ENCODE measurements around the gene TBC1D25. TPM values are rescaled to one million over a fixed set of nuclear protein-coding genes. Genes with fewer than 3 reads are reported as not detected.

Gene TBC1D25
- total and polyA plus RNA-seq, 7 experiments from 2014 or later, result 16.2 to 31.2 (median 25.1) TPM

GRCh38 chrX:48496660-48497059 lies 42.9 kb upstream of the TBC1D25 start:
- intact Hi-C loops (cut with micrococcal nuclease), result no loop called here
- CTCF ChIA-PET, result interaction anchor here (1.2 kb wide), 1 partner anchor 413 kb away, joined by 3 read pairs; no protein-coding TSS in a partner anchor

GRCh38 chrX:48497871-48498270 lies 41.6 kb upstream of the TBC1D25 start:
- CTCF ChIA-PET, result no interaction called here
- no peak overlapping the region for H3K4me3 ChIP-seq (ENCODE audit: low read length)
- no peaks in the 10 kb centered on the region for H3K4me1 ChIP-seq (ENCODE audit: control insufficient read depth in 2 of 2, insufficient read depth in 2 of 2, low read length in 2 of 2)
- H3K9me3 Mint-ChIP-seq, result no peaks in the 10 kb centered on the region
- no peak overlapping the region for H3K27ac ChIP-seq (ENCODE audit: low read depth, low read length)
- intact Hi-C loops (cut with micrococcal nuclease), result no loop called here
- H3K27me3 ChIP-seq (ENCODE audit: control insufficient read depth in 2 of 2, insufficient read depth in 2 of 2, low read length in 2 of 2), result no peaks in the 10 kb centered on the region
- ATAC-seq, result no peak
- DNase-seq, result no peak
- peaks cover 0 to 4% (median 0%) of the 10 kb centered on the region in 7 donors for H3K4me1 Mint-ChIP-seq
- no peaks in the 10 kb centered on the region for H3K27me3 Mint-ChIP-seq
- POLR2A ChIA-PET, result no interaction called here
- H3K4me3 Mint-ChIP-seq, result no peak overlapping the region
- H3K9me3 ChIP-seq (ENCODE audit: control insufficient read depth in 2 of 3, low read length in 3 of 3), result no peaks in the 10 kb centered on the region
- no peak overlapping the region for H3K27ac Mint-ChIP-seq
- H3K36me3 Mint-ChIP-seq, result no peaks in the 10 kb centered on the region
- H3K36me3 ChIP-seq (ENCODE audit: control insufficient read depth in 2 of 3, insufficient read depth in 3 of 3, low read length in 3 of 3), result no peaks in the 10 kb centered on the region

More at GRCh38 chrX:48496660-48497059, 42.9 kb upstream of the TBC1D25 start:
- DNase-seq, result no peak
- Histone ChIP-seq H3K4me1 (ENCODE audit: control insufficient read depth in 2 of 2, insufficient read depth in 2 of 2, low read length in 2 of 2) (no peaks in the 10 kb centered on the region), H3K9me3 (ENCODE audit: control insufficient read depth in 2 of 3, low read length in 3 of 3) (no peaks in the 10 kb centered on the region), H3K4me3 (ENCODE audit: low read length) (no peak overlapping the region), H3K36me3 (ENCODE audit: control insufficient read depth in 2 of 3, insufficient read depth in 3 of 3, low read length in 3 of 3) (no peaks in the 10 kb centered on the region), H3K27ac (ENCODE audit: low read depth, low read length) (no peak overlapping the region), H3K27me3 (ENCODE audit: control insufficient read depth in 2 of 2, insufficient read depth in 2 of 2, low read length in 2 of 2) (no peaks in the 10 kb centered on the region)
- POLR2A ChIA-PET, result no interaction called here
- H3K27me3 Mint-ChIP-seq, result no peaks in the 10 kb centered on the region
- H3K9me3 Mint-ChIP-seq, result no peaks in the 10 kb centered on the region
- no peak overlapping the region for H3K27ac Mint-ChIP-seq
- peaks cover 0 to 6% (median 0%) of the 10 kb centered on the region in 7 donors for H3K4me1 Mint-ChIP-seq
- H3K4me3 Mint-ChIP-seq, result no peak overlapping the region
- ATAC-seq, result no peak
- no peaks in the 10 kb centered on the region for H3K36me3 Mint-ChIP-seq

GRCh38 chrX:48498374-48498809 lies 41.1 kb upstream of the TBC1D25 start:
- H3K4me1 ChIP-seq (ENCODE audit: control insufficient read depth in 2 of 2, insufficient read depth in 2 of 2, low read length in 2 of 2), result no peaks in the 10 kb centered on the region
- ChIA-PET CTCF (no interaction called here), POLR2A (no interaction called here)
- H3K27ac ChIP-seq (ENCODE audit: low read depth, low read length), result no peak overlapping the region
- ATAC-seq (no peak), DNase-seq (no peak)
- H3K27me3 ChIP-seq (ENCODE audit: control insufficient read depth in 2 of 2, insufficient read depth in 2 of 2, low read length in 2 of 2), result no peaks in the 10 kb centered on the region
- H3K36me3 Mint-ChIP-seq, result no peaks in the 10 kb centered on the region
- no peaks in the 10 kb centered on the region for H3K9me3 Mint-ChIP-seq
- peaks cover 0 to 1% (median 0%) of the 10 kb centered on the region in 5 donors for H3K27me3 Mint-ChIP-seq
- H3K36me3 ChIP-seq (ENCODE audit: control insufficient read depth in 2 of 3, insufficient read depth in 3 of 3, low read length in 3 of 3), result no peaks in the 10 kb centered on the region
- H3K9me3 ChIP-seq (ENCODE audit: control insufficient read depth in 2 of 3, low read length in 3 of 3), result no peaks in the 10 kb centered on the region
- H3K4me3 ChIP-seq (ENCODE audit: low read length), result no peak overlapping the region
- H3K27ac Mint-ChIP-seq, result no peak overlapping the region
- no peak overlapping the region for H3K4me3 Mint-ChIP-seq
- H3K4me1 Mint-ChIP-seq, result peaks cover 0 to 4% (median 0%) of the 10 kb centered on the region in 7 donors
- intact Hi-C loops (cut with micrococcal nuclease), result no loop called here

GRCh38 chrX:48504261-48504660 lies 35.3 kb upstream of the TBC1D25 start:
- H3K4me1 ChIP-seq (ENCODE audit: control insufficient read depth in 2 of 2, insufficient read depth in 2 of 2, low read length in 2 of 2), result peaks cover 0 to under 1% of the 10 kb centered on the region in 2 donors
- intact Hi-C loops (cut with micrococcal nuclease), result no loop called here
- H3K27me3 ChIP-seq (ENCODE audit: control insufficient read depth in 2 of 2, insufficient read depth in 2 of 2, low read length in 2 of 2), result no peaks in the 10 kb centered on the region
- Mint-ChIP-seq H3K36me3 (no peaks in the 10 kb centered on the region), H3K9me3 (no peaks in the 10 kb centered on the region), H3K27ac (no peak overlapping the region), H3K4me1 (peaks cover 0 to 4% (median under 1%) of the 10 kb centered on the region in 7 donors), H3K4me3 (no peak overlapping the region), H3K27me3 (peaks cover 0 to 3% (median 0%) of the 10 kb centered on the region in 5 donors)
- no peaks in the 10 kb centered on the region for H3K36me3 ChIP-seq (ENCODE audit: control insufficient read depth in 2 of 3, insufficient read depth in 3 of 3, low read length in 3 of 3)
- H3K27ac ChIP-seq (ENCODE audit: low read depth, low read length), result no peak overlapping the region
- POLR2A ChIA-PET, result no interaction called here
- no peak overlapping the region for H3K4me3 ChIP-seq (ENCODE audit: low read length)
- DNase-seq (no peak), ATAC-seq (no peak)
- no peaks in the 10 kb centered on the region for H3K9me3 ChIP-seq (ENCODE audit: control insufficient read depth in 2 of 3, low read length in 3 of 3)
- CTCF ChIA-PET, result no interaction called here

- no peak overlapping the region for H3K4me3 Mint-ChIP-seq
- ATAC-seq (no peak), DNase-seq (no peak)
- peaks cover 2 to 15% (median 11%) of the 10 kb centered on the region in 7 donors for H3K4me1 Mint-ChIP-seq
- no peak overlapping the region for H3K4me3 ChIP-seq (ENCODE audit: low read length)
- H3K27ac Mint-ChIP-seq, result no peak overlapping the region
- POLR2A ChIA-PET, result interaction anchor here (1.5 kb wide), 1 partner anchor 15 kb away, joined by 3 read pairs; no protein-coding TSS in a partner anchor
- H3K27me3 ChIP-seq (ENCODE audit: control insufficient read depth in 2 of 2, insufficient read depth in 2 of 2, low read length in 2 of 2), result no peaks in the 10 kb centered on the region
- peaks cover 0 to 2% (median 0%) of the 10 kb centered on the region in 11 donors for H3K9me3 Mint-ChIP-seq
- no peak overlapping the region for H3K27ac ChIP-seq (ENCODE audit: low read depth, low read length)
- CTCF ChIA-PET, result no interaction called here
- intact Hi-C loops (cut with micrococcal nuclease), result loop anchor here in 1 of 2 donors (5.0 kb wide), 1 partner anchor 38 kb away; no protein-coding TSS in a partner anchor
- peaks cover 4 to 8% of the 10 kb centered on the region in 2 donors for H3K4me1 ChIP-seq (ENCODE audit: control insufficient read depth in 2 of 2, insufficient read depth in 2 of 2, low read length in 2 of 2)
- H3K9me3 ChIP-seq (ENCODE audit: control insufficient read depth in 2 of 3, low read length in 3 of 3), result no peaks in the 10 kb centered on the region
- no peaks in the 10 kb centered on the region for H3K36me3 ChIP-seq (ENCODE audit: control insufficient read depth in 2 of 3, insufficient read depth in 3 of 3, low read length in 3 of 3)
- H3K27me3 Mint-ChIP-seq, result peaks cover 0 to 3% (median 0%) of the 10 kb centered on the region in 5 donors
- H3K36me3 Mint-ChIP-seq, result peaks cover 0 to 3% (median 0%) of the 10 kb centered on the region in 5 donors
These were observed 34.0 kb upstream of the TBC1D25 start for GRCh38 chrX:48505481-48505880.

GRCh38 chrX:48507246-48507645 lies 32.3 kb upstream of the TBC1D25 start:
- H3K36me3 ChIP-seq (ENCODE audit: control insufficient read depth in 2 of 3, insufficient read depth in 3 of 3, low read length in 3 of 3), result no peaks in the 10 kb centered on the region
- H3K4me1 Mint-ChIP-seq, result peaks cover 10 to 28% (median 16%) of the 10 kb centered on the region in 7 donors
- H3K27me3 Mint-ChIP-seq, result peaks cover 0 to 3% (median 0%) of the 10 kb centered on the region in 5 donors
- peaks cover 0 to 2% (median 0%) of the 10 kb centered on the region in 11 donors for H3K9me3 Mint-ChIP-seq
- DNase-seq (no peak), ATAC-seq (no peak)
- no peak overlapping the region for H3K4me3 ChIP-seq (ENCODE audit: low read length)
- H3K27me3 ChIP-seq (ENCODE audit: control insufficient read depth in 2 of 2, insufficient read depth in 2 of 2, low read length in 2 of 2), result no peaks in the 10 kb centered on the region
- peaks cover 4 to 8% of the 10 kb centered on the region in 2 donors for H3K4me1 ChIP-seq (ENCODE audit: control insufficient read depth in 2 of 2, insufficient read depth in 2 of 2, low read length in 2 of 2)
- H3K4me3 Mint-ChIP-seq, result peak overlapping the region in 5 of 10 donors; percentile 3 to 91 (median 21)
- H3K27ac ChIP-seq (ENCODE audit: low read depth, low read length), result no peak overlapping the region
- H3K9me3 ChIP-seq (ENCODE audit: control insufficient read depth in 2 of 3, low read length in 3 of 3), result no peaks in the 10 kb centered on the region
- ChIA-PET CTCF (no interaction called here), POLR2A (interaction anchor here (0.5 kb wide), 1 partner anchor 31 kb away, joined by 3 read pairs; no protein-coding TSS in a partner anchor)
- H3K27ac Mint-ChIP-seq, result peak overlapping the region in 2 of 9 donors; percentile 43 to 51
- intact Hi-C loops (cut with micrococcal nuclease), result loop anchor here in 1 of 2 donors (5.0 kb wide), 1 partner anchor 40 kb away; no protein-coding TSS in a partner anchor
- H3K36me3 Mint-ChIP-seq, result peaks cover 0 to 7% (median 0%) of the 10 kb centered on the region in 5 donors
